ENCODE data around the gene CLEC16A.

Gene CLEC16A

GRCh38 chr16:11012841-11013240 is 68.5 kb downstream of the CLEC16A start:
- DNase-seq (ENCODE audit: low spot score), result no peak
- TF ChIP-seq CTCF (IDR thresholded peaks at IDR 0.05; ENCODE audit: extremely low read depth, missing control alignments), result no peak

- DNase-seq (ENCODE audit: low spot score), result no peak
- TF ChIP-seq CTCF (IDR thresholded peaks at IDR 0.05; ENCODE audit: extremely low read depth, missing control alignments), result no peak
Measured at GRCh38 chr16:11014136-11014535, 69.8 kb downstream of the CLEC16A start.

GRCh38 chr16:11015076-11015475 is 70.7 kb downstream of the CLEC16A start:
- no peak for TF ChIP-seq CTCF (IDR thresholded peaks at IDR 0.05; ENCODE audit: extremely low read depth, missing control alignments)
- DNase-seq (ENCODE audit: low spot score), result no peak

GRCh38 chr16:11015607-11016006 is 71.2 kb downstream of the CLEC16A start:
- no peak for TF ChIP-seq CTCF (IDR thresholded peaks at IDR 0.05; ENCODE audit: extremely low read depth, missing control alignments)
- DNase-seq (ENCODE audit: low spot score), result no peak

GRCh38 chr16:11016524-11016988 is 72.2 kb downstream of the CLEC16A start:
- DNase-seq (ENCODE audit: low spot score), result no peak
- TF ChIP-seq CTCF (IDR thresholded peaks at IDR 0.05; ENCODE audit: extremely low read depth, missing control alignments), result no peak

- no peak for TF ChIP-seq CTCF (IDR thresholded peaks at IDR 0.05; ENCODE audit: extremely low read depth, missing control alignments)
- no peak for DNase-seq (ENCODE audit: low spot score)
Measured at GRCh38 chr16:11016993-11017392, 72.6 kb downstream of the CLEC16A start.

- no peak for DNase-seq (ENCODE audit: low spot score)
- no peak for TF ChIP-seq CTCF (IDR thresholded peaks at IDR 0.05; ENCODE audit: extremely low read depth, missing control alignments)
Measured at GRCh38 chr16:11017499-11017898, 73.1 kb downstream of the CLEC16A start.

Measured in GM20000 (cell line).